ENCODE data around the gene FARP1. TPM values are rescaled to one million over a fixed set of nuclear protein-coding genes. Genes with fewer than 3 reads are reported as not detected.

Gene FARP1
- total RNA-seq, 1 donor from 2014 or later: 128 TPM

DNA sequence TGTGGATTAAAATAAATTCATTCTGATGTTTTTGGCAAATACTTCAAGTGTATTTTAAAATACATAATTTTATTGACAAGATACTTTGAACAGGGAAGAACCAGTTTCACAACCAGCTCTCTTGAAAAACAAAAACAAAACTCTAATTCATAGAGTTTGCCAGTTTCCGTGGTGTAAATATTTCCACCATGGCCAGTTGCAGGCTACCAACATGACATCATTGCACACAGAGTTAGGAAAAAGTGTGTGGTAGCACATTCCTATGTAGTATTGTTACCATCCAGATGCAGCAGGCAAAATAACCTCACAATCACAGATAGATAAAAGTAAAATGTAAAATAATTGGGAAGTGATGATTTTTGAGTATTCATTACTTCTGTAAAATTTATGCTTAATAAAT, 41.9 kb downstream of the FARP1 start:
- no peak overlapping the region for H3K4me3 ChIP-seq (ENCODE audit: insufficient read depth, low read depth, low read length)
- peaks cover 18% of the 10 kb centered on the region for H4K20me1 ChIP-seq (ENCODE audit: insufficient read depth, low read length)
- no peaks in the 10 kb centered on the region for H3K27me3 Mint-ChIP-seq (ENCODE audit: low read depth, unreplicated experiment)
- H3K27ac ChIP-seq (ENCODE audit: low read depth, low read length): peak overlapping the region; percentile 36
- H3K4me3 Mint-ChIP-seq (ENCODE audit: unreplicated experiment): no peak overlapping the region
- DNase-seq (ENCODE audit: low read depth) (peak; percentile 66), FAIRE-seq (no peak)
- H3K27me3 ChIP-seq (ENCODE audit: insufficient read depth, low read length): no peaks in the 10 kb centered on the region
- no peak overlapping the region for H2AFZ ChIP-seq (ENCODE audit: low read depth, low read length)
- peak overlapping the region; percentile 90 for H3K27ac Mint-ChIP-seq (ENCODE audit: unreplicated experiment)
- no peaks in the 10 kb centered on the region for H3K36me3 ChIP-seq (ENCODE audit: insufficient read depth, low read length)
- H3K9me3 Mint-ChIP-seq (ENCODE audit: unreplicated experiment): peaks cover 3% of the 10 kb centered on the region
- no peak overlapping the region for H3K9ac ChIP-seq (ENCODE audit: low read length)
- peaks cover 92% of the 10 kb centered on the region for H3K79me2 ChIP-seq (ENCODE audit: insufficient read depth, low read length)
- peaks cover 25% of the 10 kb centered on the region for H3K4me1 Mint-ChIP-seq (ENCODE audit: low read depth, unreplicated experiment)
- H3K36me3 Mint-ChIP-seq (ENCODE audit: low read depth, unreplicated experiment): peaks cover 17% of the 10 kb centered on the region
- TF ChIP-seq EZH2 (IDR thresholded peaks at IDR 0.05; ENCODE audit: insufficient read depth, low read length): no peak
- TF ChIP-seq, protein P1, sequence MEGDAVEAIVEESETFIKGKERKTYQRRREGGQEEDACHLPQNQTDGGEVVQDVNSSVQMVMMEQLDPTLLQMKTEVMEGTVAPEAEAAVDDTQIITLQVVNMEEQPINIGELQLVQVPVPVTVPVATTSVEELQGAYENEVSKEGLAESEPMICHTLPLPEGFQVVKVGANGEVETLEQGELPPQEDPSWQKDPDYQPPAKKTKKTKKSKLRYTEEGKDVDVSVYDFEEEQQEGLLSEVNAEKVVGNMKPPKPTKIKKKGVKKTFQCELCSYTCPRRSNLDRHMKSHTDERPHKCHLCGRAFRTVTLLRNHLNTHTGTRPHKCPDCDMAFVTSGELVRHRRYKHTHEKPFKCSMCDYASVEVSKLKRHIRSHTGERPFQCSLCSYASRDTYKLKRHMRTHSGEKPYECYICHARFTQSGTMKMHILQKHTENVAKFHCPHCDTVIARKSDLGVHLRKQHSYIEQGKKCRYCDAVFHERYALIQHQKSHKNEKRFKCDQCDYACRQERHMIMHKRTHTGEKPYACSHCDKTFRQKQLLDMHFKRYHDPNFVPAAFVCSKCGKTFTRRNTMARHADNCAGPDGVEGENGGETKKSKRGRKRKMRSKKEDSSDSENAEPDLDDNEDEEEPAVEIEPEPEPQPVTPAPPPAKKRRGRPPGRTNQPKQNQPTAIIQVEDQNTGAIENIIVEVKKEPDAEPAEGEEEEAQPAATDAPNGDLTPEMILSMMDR (IDR thresholded peaks at IDR 0.05; ENCODE audit: insufficient read depth, low read depth, low read length): no peak
- H3K4me2 ChIP-seq (ENCODE audit: low read length): no peak overlapping the region
- H3K9me3 ChIP-seq (ENCODE audit: insufficient read depth, low read depth, low read length): no peaks in the 10 kb centered on the region
- H3K4me1 ChIP-seq (ENCODE audit: insufficient read depth, low read length): peaks cover 9% of the 10 kb centered on the region

DNA sequence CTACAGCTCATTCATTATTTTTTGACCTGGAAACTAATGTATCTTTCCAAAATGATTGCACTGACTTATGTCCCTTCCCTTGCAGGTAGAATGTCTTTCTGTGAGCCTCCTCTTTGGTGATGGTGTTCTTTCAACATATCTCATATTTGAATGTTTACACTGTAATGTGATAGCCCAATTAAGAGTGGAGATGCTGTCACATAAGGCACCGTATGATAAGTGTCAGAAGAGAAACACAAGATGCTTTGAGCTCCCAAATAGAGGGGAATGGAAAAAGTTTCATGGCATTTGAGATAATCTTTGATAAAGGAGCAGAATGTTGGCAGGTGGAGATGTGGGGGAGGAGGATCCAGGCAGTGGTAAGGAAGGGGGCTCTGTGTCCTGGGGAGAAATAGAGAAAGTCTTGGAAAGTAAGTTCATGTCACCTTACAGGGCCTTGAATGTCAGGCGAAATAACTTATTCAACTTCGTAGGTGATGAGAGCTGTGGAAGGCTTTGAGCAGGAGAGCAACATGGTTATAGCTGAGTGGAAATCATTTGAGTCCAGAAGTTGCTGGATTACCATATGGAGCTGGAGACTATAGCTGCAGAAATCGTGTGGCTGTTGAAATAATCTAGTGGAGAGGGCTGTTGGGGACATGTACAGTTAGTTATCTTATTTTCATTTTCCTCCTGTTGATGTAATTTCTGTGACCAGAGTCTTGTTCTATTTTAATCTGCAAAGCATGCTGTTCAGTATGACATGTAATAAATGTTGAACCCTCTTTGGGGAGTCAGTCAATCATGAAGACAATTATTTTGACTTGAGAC, 44.5 kb downstream of the FARP1 start:
- Histone ChIP-seq H3K9me3 (ENCODE audit: insufficient read depth, low read depth, low read length) (no peaks in the 10 kb centered on the region), H3K4me1 (ENCODE audit: insufficient read depth, low read length) (peaks cover 5% of the 10 kb centered on the region), H3K27ac (ENCODE audit: low read depth, low read length) (no peak overlapping the region), H3K4me3 (ENCODE audit: insufficient read depth, low read depth, low read length) (no peak overlapping the region), H3K4me2 (ENCODE audit: low read length) (no peak overlapping the region), H3K36me3 (ENCODE audit: insufficient read depth, low read length) (no peaks in the 10 kb centered on the region), H4K20me1 (ENCODE audit: insufficient read depth, low read length) (peaks cover 20% of the 10 kb centered on the region), H3K27me3 (ENCODE audit: insufficient read depth, low read length) (no peaks in the 10 kb centered on the region), H3K79me2 (ENCODE audit: insufficient read depth, low read length) (peaks cover 91% of the 10 kb centered on the region), H3K9ac (ENCODE audit: low read length) (no peak overlapping the region), H2AFZ (ENCODE audit: low read depth, low read length) (no peak overlapping the region)
- Mint-ChIP-seq H3K36me3 (ENCODE audit: low read depth, unreplicated experiment) (peaks cover 11% of the 10 kb centered on the region), H3K4me1 (ENCODE audit: low read depth, unreplicated experiment) (peaks cover 12% of the 10 kb centered on the region), H3K4me3 (ENCODE audit: unreplicated experiment) (no peak overlapping the region), H3K27me3 (ENCODE audit: low read depth, unreplicated experiment) (no peaks in the 10 kb centered on the region), H3K9me3 (ENCODE audit: unreplicated experiment) (peaks cover 3% of the 10 kb centered on the region), H3K27ac (ENCODE audit: unreplicated experiment) (peak overlapping the region; percentile 1)
- DNase-seq (ENCODE audit: low read depth) (no peak), FAIRE-seq (no peak)
- TF ChIP-seq, protein P1 (IDR thresholded peaks at IDR 0.05; ENCODE audit: insufficient read depth, low read depth, low read length): no peak
- no peak for TF ChIP-seq EZH2 (IDR thresholded peaks at IDR 0.05; ENCODE audit: insufficient read depth, low read length)

DNA sequence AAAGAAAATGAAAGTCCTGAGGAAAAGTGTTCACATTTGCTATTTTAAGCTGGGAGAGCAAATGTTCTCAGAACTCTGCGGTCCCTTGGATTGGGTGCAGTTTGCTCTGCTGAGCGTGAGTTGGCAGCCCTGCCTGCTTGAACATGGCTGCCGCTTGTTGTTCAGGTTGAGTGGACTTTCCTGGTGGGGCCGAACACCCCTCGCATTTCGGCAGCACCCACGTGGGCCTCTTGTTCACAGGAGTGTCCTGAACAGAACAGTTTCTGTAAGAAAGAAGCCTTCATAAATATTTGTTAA, 45.0 kb downstream of the FARP1 start:
- Mint-ChIP-seq H3K4me3 (ENCODE audit: unreplicated experiment) (no peak overlapping the region), H3K4me1 (ENCODE audit: low read depth, unreplicated experiment) (peaks cover 12% of the 10 kb centered on the region), H3K27ac (ENCODE audit: unreplicated experiment) (no peak overlapping the region), H3K36me3 (ENCODE audit: low read depth, unreplicated experiment) (peaks cover 14% of the 10 kb centered on the region), H3K9me3 (ENCODE audit: unreplicated experiment) (peaks cover 3% of the 10 kb centered on the region), H3K27me3 (ENCODE audit: low read depth, unreplicated experiment) (no peaks in the 10 kb centered on the region)
- H3K27ac ChIP-seq (ENCODE audit: low read depth, low read length): no peak overlapping the region
- peaks cover 20% of the 10 kb centered on the region for H4K20me1 ChIP-seq (ENCODE audit: insufficient read depth, low read length)
- H2AFZ ChIP-seq (ENCODE audit: low read depth, low read length): no peak overlapping the region
- H3K9ac ChIP-seq (ENCODE audit: low read length): no peak overlapping the region
- H3K79me2 ChIP-seq (ENCODE audit: insufficient read depth, low read length): peaks cover 89% of the 10 kb centered on the region
- no peak for TF ChIP-seq EZH2 (IDR thresholded peaks at IDR 0.05; ENCODE audit: insufficient read depth, low read length)
- TF ChIP-seq, protein P1 (IDR thresholded peaks at IDR 0.05; ENCODE audit: insufficient read depth, low read depth, low read length): no peak
- no peak overlapping the region for H3K4me3 ChIP-seq (ENCODE audit: insufficient read depth, low read depth, low read length)
- no peak for FAIRE-seq
- no peaks in the 10 kb centered on the region for H3K9me3 ChIP-seq (ENCODE audit: insufficient read depth, low read depth, low read length)
- H3K4me2 ChIP-seq (ENCODE audit: low read length): no peak overlapping the region
- H3K36me3 ChIP-seq (ENCODE audit: insufficient read depth, low read length): no peaks in the 10 kb centered on the region
- H3K4me1 ChIP-seq (ENCODE audit: insufficient read depth, low read length): peaks cover 5% of the 10 kb centered on the region
- H3K27me3 ChIP-seq (ENCODE audit: insufficient read depth, low read length): no peaks in the 10 kb centered on the region
- DNase-seq (ENCODE audit: low read depth): no peak

Data from astrocyte (in vitro differentiated cells and primary cell).